T1000 (cell line): Measurements from ENCODE around the gene COL11A2.

Experiments
- DNase-seq: peaks from one replicate; lab custom pipeline; 2025; ENCODE audit warnings: mixed read lengths; lab: John Stamatoyannopoulos, UW

The COL11A2 gene

GRCh38 chr6:33116841-33117711 is 75.2 kb downstream of the COL11A2 start:
- no peak for DNase-seq

- DNase-seq = no peak
These were observed 75.8 kb downstream of the COL11A2 start for GRCh38 chr6:33116417-33116816.

- no peak for DNase-seq
These were observed 77.9 kb downstream of the COL11A2 start for GRCh38 chr6:33114406-33114805.

GRCh38 chr6:33113755-33114154 is 78.5 kb downstream of the COL11A2 start:
- DNase-seq = no peak
